CD14-positive monocyte (primary cell): ENCODE data around the gene VSIR. TPM values are rescaled to one million over a fixed set of nuclear protein-coding genes. Genes with fewer than 3 reads are reported as not detected.

ENCODE experiments used
- DNase-seq, 3 donors: peaks; one replicate each; pipeline ENCODE4 v3.0.0-alpha.2; 2011 to 2022
- H2AFZ ChIP-seq: 2 replicates; pipeline ENCODE4 v1.6.0; 2012; ENCODE audit warnings: mild to moderate bottlenecking, low read depth, low read length, inconsistent platforms; ENCODE audit not compliant: insufficient read depth, poor library complexity, severe bottlenecking
- H3K27ac ChIP-seq, 2 donors: 1 replicate in 1 of 2; 2 replicates in 1 of 2; pipeline ENCODE4 v1.5.1; 2012 to 2013; ENCODE audit warnings: low read length in 2 of 2, control low read depth in 1 of 2, inconsistent platforms in 1 of 2, low read depth in 1 of 2, mild to moderate bottlenecking in 1 of 2
- H3K27me3 ChIP-seq, 2 donors: one replicate each; pipeline versions ENCODE4 v1.6.0 to v1.6.1; 2011 to 2013; ENCODE audit warnings: low read length in 2 of 2; ENCODE audit not compliant: control insufficient read depth in 2 of 2, insufficient read depth in 2 of 2
- H3K36me3 ChIP-seq, 2 donors: replicated peaks in 1 of 2; 1 replicate in 1 of 2; 2 replicates in 1 of 2; pipeline versions ENCODE4 v1.5.1 to v1.6.1; 2012 to 2013; ENCODE audit warnings: low read length in 2 of 2, control low read depth in 1 of 2, inconsistent platforms in 1 of 2, mild to moderate bottlenecking in 1 of 2; ENCODE audit not compliant: insufficient read depth in 2 of 2, control insufficient read depth in 1 of 2
- H3K4me1 ChIP-seq, 2 donors: 1 replicate in 1 of 2; 2 replicates in 1 of 2; pipeline versions ENCODE4 v1.5.1 to v1.6.1; 2012 to 2013; ENCODE audit warnings: low read length in 2 of 2, control low read depth in 1 of 2, inconsistent platforms in 1 of 2, mild to moderate bottlenecking in 1 of 2, moderate library complexity in 1 of 2; ENCODE audit not compliant: insufficient read depth in 2 of 2, control insufficient read depth in 1 of 2
- H3K4me2 ChIP-seq: replicated peaks from 2 replicates; pipeline ENCODE3; 2012; ENCODE audit warnings: low read length, moderate library complexity, mild to moderate bottlenecking; ENCODE audit not compliant: poor library complexity, severe bottlenecking; ENCODE audit errors: extremely low read depth
- H3K4me3 ChIP-seq, 3 experiments: fragments of 200-600 bp in 1 of 3; sonication (generic) in 1 of 3; replicated peaks in 1 of 3; 1 replicate in 2 of 3; 2 replicates in 1 of 3; pipeline ENCODE4 v1.5.1; 2011 to 2013; ENCODE audit warnings: low read length in 3 of 3, mild to moderate bottlenecking in 3 of 3, control low read depth in 2 of 3, low read depth in 2 of 3, inconsistent platforms in 1 of 3, moderate library complexity in 1 of 3
- H3K79me2 ChIP-seq: 2 replicates; pipeline ENCODE4 v1.6.0; 2012; ENCODE audit warnings: mild to moderate bottlenecking, control low read depth, inconsistent platforms, low read length, moderate library complexity; ENCODE audit not compliant: insufficient read depth
- H3K9ac ChIP-seq: 2 replicates; pipeline ENCODE4 v1.6.0; 2017; ENCODE audit warnings: low read length, mild to moderate bottlenecking; ENCODE audit not compliant: insufficient read depth, poor library complexity, severe bottlenecking
- H3K9me3 ChIP-seq, 2 donors: replicated peaks in 1 of 2; 1 replicate in 1 of 2; 2 replicates in 1 of 2; pipeline versions ENCODE4 v1.5.1 to v1.6.1; 2012 to 2013; ENCODE audit warnings: low read length in 2 of 2, control low read depth in 1 of 2; ENCODE audit not compliant: control insufficient read depth in 1 of 2, insufficient read depth in 1 of 2
- H4K20me1 ChIP-seq: 2 replicates; pipeline ENCODE4 v1.6.0; 2012; ENCODE audit warnings: mild to moderate bottlenecking, low read length, control low read depth, moderate library complexity; ENCODE audit not compliant: insufficient read depth
- H3K27ac Mint-ChIP-seq, 7 donors: one replicate each; pipeline ENCODE4 v1.8.0; 2020; ENCODE audit warnings: mild to moderate bottlenecking in 7 of 7, mixed read lengths in 7 of 7, moderate library complexity in 6 of 7, inconsistent platforms in 2 of 7
- H3K27me3 Mint-ChIP-seq, 3 donors: one replicate each; pipeline ENCODE4 v1.8.0; 2021 to 2022; ENCODE audit warnings: low read depth in 3 of 3, mild to moderate bottlenecking in 3 of 3, mixed read lengths in 3 of 3, moderate library complexity in 3 of 3, inconsistent platforms in 1 of 3
- H3K36me3 Mint-ChIP-seq, 2 donors: one replicate each; pipeline ENCODE4 v1.8.0; 2020; ENCODE audit warnings: mixed read lengths in 2 of 2, inconsistent platforms in 1 of 2, mild to moderate bottlenecking in 1 of 2
- H3K4me1 Mint-ChIP-seq: one replicate; pipeline ENCODE4 v1.8.0; 2020; ENCODE audit warnings: mild to moderate bottlenecking, mixed read lengths
- H3K4me3 Mint-ChIP-seq, 2 donors: one replicate each; pipeline ENCODE4 v1.8.0; 2020; ENCODE audit warnings: mild to moderate bottlenecking in 2 of 2, mixed read lengths in 2 of 2, moderate library complexity in 1 of 2
- H3K9me3 Mint-ChIP-seq, 7 donors: one replicate each; pipeline ENCODE4 v1.8.0; 2020 to 2022; ENCODE audit warnings: mixed read lengths in 7 of 7, mild to moderate bottlenecking in 6 of 7, moderate library complexity in 6 of 7, inconsistent platforms in 2 of 7
- CTCF ChIP-seq: fragments of 200-600 bp; IDR thresholded peaks from one replicate; pipeline ENCODE4 v1.8.0; 2022; ENCODE audit warnings: antibody characterized with exemption, mild to moderate bottlenecking
- WGBS: methylation state at CpG from one replicate; pipeline ENCODE4 v1.1.5; 2013; ENCODE audit warnings: missing lambda C conversion rate; ENCODE audit not compliant: insufficient coverage; 5-methylcytosine and 5-hydroxymethylcytosine counted together
- intact Hi-C, 2 donors: fragments of 100-400 bp; cut with micrococcal nuclease; formaldehyde crosslinking; loops; one replicate each; pipeline versions ENCODE4 v1.15.0 to v1.15.1; 2023
- polyA plus RNA-seq, 3 donors: library from polyadenylated mRNA; depleted of rRNA in 1 of 3; unstranded in 2 of 3; stranded (reverse) in 1 of 3; fragments of 300-500 nt in 2 of 3; fragments of >200 nt in 1 of 3; fragmentation: Illumina TruSeq in 2 of 3; gene quantifications; 1 replicate in 2 of 3; 2 replicates in 1 of 3; pipeline ENCODE4 v1.2.3, GENCODE V29; 2012 to 2021

The VSIR gene
- polyA plus RNA-seq, 3 donors: 635 to 1,133 (median 801) TPM

- peak; percentile 17 for TF ChIP-seq CTCF
- H3K4me3 Mint-ChIP-seq: no peak overlapping the region
- no peaks in the 10 kb centered on the region for H3K9me3 Mint-ChIP-seq
- H3K27ac ChIP-seq: peak overlapping the region; percentile 89 to 95
- 94% methylated on average over 20 of the region's 26 CpGs for WGBS
- H3K4me3 ChIP-seq: no peak overlapping the region
- no peak for DNase-seq
- H3K4me1 Mint-ChIP-seq: peaks cover 77% of the 10 kb centered on the region
- no peak overlapping the region for H3K4me2 ChIP-seq
- H3K27me3 ChIP-seq: no peaks in the 10 kb centered on the region
- intact Hi-C loops: loop anchor here (5.0 to 10.0 kb wide), 2 partner anchors 88 to 500 kb away; partner anchors contain the start of gene SLC29A3 (in 1 of the 2)
- H3K9me3 ChIP-seq: no peaks in the 10 kb centered on the region
- H3K27me3 Mint-ChIP-seq: peaks cover 0 to 2% (median 0%) of the 10 kb centered on the region in 3 donors
- peak overlapping the region; percentile 14 to 98 (median 71) for H3K27ac Mint-ChIP-seq
- H3K79me2 ChIP-seq: peaks cover 49% of the 10 kb centered on the region
- H3K4me1 ChIP-seq: peaks cover 78 to 98% of the 10 kb centered on the region in 2 donors
- no peak overlapping the region for H2AFZ ChIP-seq
- H3K9ac ChIP-seq: no peak overlapping the region
- peaks cover 97% of the 10 kb centered on the region for H4K20me1 ChIP-seq
- peaks cover 76 to 90% of the 10 kb centered on the region in 2 donors for H3K36me3 ChIP-seq
- peaks cover 79 to 88% of the 10 kb centered on the region in 2 donors for H3K36me3 Mint-ChIP-seq
Measured at GRCh38 chr10:71814922-71815411, 41.6 kb upstream of the VSIR start.

GRCh38 chr10:71812913-71813590, 39.7 kb upstream of the VSIR start:
- peaks cover 35% of the 10 kb centered on the region for H3K79me2 ChIP-seq
- no peak overlapping the region for H3K4me3 ChIP-seq
- no peak overlapping the region for H2AFZ ChIP-seq
- intact Hi-C loops: loop anchor here (5.0 to 10.0 kb wide), 2 partner anchors 86 to 498 kb away; partner anchors contain the start of gene SLC29A3 (in 1 of the 2)
- WGBS: 96% methylated on average over 5 of the region's 11 CpGs
- no peak overlapping the region for H3K4me2 ChIP-seq
- DNase-seq: no peak
- Mint-ChIP-seq H3K4me1 (peaks cover 64% of the 10 kb centered on the region), H3K27ac (peak overlapping the region; percentile 31 to 82 (median 63)), H3K4me3 (no peak overlapping the region), H3K27me3 (peaks cover 0 to 4% (median 0%) of the 10 kb centered on the region in 3 donors), H3K9me3 (no peaks in the 10 kb centered on the region), H3K36me3 (peaks cover 76 to 79% of the 10 kb centered on the region in 2 donors)
- H4K20me1 ChIP-seq: peaks cover 84% of the 10 kb centered on the region
- peak overlapping the region; percentile 6 to 31 for H3K27ac ChIP-seq
- H3K9ac ChIP-seq: no peak overlapping the region
- no peaks in the 10 kb centered on the region for H3K9me3 ChIP-seq
- no peaks in the 10 kb centered on the region for H3K27me3 ChIP-seq
- H3K36me3 ChIP-seq: peaks cover 64 to 77% of the 10 kb centered on the region in 2 donors
- H3K4me1 ChIP-seq: peaks cover 59 to 79% of the 10 kb centered on the region in 2 donors
- no peak for TF ChIP-seq CTCF
